HG03571 (cell line): ENCODE data around the gene SIGLEC15.

Experiments
- ATAC-seq: cut with Tn5 transposase; IDR thresholded peaks from one replicate; pipeline ENCODE4 v1.9.1; 2021; ENCODE audit not compliant: unreplicated experiment

SIGLEC15 gene

DNA sequence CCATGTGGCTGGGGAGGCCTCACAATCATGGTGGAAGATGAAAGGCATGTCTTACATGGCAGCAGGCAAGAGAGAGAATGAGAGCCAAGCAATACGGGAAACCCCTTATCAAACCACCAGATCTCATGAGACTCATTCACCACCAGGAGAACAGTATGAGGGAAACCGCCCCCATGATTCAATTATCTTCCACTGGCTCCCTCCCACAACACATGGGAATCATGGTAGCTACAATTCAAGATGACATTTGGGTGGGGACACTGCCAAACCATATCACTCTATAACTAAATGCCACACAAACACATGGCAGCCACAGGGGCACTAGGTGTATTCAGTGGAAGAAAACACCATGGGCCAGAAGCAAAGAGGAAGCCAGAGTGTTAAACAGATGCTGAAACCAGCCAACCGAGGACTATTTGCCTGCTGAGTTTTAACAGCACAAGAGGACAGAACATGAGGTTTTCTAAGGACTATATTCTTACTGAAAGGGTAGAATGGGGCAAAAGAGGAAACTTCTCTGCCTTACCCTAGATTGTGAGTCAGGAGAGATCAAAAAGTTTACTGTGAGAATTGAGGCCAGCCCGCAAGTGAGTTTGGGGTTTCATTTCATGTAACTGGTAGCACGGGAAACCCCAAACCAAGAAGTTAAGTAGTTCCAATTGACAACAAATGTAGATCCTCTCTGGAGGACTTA lies 49.2 kb downstream of the SIGLEC15 start:
- ATAC-seq: peak; percentile 92

DNA sequence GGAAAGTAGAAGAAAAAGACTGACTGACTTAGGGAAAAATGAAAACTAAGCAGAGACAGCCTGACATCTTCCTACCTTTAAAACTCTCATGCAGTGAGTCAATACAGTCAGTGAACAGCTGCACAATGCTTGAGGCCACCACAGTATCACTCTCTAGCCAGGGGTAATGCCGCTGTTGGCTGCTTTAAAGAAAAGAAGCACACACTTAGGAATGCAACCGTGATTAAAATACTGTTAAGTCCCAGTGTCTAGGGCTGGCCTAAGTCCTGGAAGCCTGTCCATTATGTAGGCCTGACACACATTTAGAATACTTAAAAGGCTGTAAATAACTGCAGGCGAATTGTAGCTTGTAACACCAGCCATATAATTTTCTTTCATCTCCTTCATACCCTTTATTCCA lies 50.7 kb downstream of the SIGLEC15 start:
- ATAC-seq: no peak

DNA sequence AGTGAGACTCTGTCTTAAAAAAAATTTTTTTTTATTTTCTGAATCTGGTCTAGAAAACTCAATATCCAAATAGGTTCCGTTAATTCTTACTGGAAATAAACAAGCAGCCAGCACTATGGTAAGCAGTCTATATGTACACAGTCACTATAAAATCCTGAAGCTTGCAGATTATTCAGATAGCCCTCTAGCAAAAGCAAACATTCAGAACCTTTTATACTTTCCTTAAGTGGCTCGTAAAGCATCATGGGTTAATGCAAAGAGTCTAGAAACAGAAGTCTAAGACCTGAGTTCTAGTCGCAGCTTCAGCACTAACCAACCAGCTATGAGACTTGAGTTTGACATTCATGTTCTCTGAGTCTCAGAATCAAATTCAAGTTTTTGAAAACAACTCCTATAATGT lies 51.9 kb downstream of the SIGLEC15 start:
- ATAC-seq: no peak

DNA sequence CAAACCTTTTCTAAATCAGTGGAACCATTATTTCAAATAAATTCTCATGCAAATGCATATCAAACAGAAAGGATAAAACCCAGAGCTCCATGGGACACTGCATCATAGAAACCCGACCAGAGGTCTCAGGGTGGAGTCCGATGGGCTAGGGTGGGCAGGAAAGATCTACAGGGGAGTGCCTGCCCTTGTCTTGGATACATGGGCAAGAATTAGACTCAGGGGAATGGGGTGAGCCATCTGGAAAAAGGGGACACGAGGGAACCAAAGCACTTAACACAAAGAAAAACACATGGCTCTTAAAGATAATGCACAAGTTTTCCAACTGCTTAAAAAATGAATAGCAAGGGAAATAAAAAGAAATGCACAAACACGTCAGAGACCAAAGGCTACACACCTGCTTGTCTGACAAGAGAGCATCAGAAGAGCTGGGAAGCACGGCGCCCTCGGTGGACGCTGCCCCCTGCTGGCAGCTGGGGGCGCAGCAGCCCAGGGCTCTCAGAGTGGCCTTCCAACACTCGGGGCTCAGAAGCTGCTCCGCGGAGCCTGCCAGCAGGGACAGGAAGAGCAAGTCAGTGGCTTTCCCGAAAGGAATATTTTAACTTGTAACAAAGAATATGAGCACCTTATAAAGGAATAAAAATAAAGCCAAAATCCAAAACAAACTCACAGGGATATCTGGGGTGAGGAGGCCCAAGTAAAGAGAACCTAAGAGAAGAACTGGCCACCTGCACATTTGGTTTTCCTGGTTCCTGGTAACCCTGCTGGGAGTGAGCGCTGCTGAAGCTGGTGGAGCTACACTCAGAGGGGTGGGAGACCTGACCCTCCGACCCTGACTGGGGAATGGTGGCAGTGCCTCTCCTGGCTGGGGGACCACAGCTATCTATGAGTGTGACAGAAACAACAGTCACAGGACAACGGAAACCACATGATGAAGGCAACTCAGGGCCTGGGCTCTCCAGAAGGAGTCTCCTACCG lies 54.5 kb downstream of the SIGLEC15 start:
- ATAC-seq: peak; percentile 77

DNA sequence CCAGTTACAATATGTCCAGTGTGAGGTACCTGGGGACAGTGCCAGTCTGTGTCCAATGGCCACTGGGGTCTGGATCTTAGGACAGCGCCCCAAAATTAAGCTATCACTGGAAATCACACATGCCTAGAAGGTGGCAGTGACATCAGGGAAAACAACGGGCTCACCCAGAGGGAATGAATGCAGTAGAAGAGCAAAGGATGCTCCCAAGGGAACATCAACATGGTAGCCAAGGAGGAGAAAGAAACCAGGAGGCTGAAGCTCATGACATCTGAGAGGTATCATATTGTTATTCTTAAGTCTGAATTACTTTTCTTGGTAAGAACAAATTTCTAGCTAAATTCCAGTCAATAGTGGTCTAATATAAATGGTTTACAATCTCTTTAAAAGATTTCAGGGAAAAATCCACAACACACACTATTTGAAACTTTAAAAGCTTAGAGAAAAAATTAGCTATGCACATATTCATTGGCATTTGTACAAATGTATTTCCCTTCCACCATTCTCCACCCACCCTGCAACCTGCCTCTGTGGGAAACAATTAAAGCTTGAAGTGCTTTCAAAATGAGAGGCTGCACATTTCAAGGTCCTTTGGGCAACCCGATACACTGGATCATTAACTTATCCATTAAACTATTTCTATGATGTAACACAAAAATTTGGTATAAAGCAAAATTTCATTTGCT lies 55.5 kb downstream of the SIGLEC15 start:
- ATAC-seq: no peak

DNA sequence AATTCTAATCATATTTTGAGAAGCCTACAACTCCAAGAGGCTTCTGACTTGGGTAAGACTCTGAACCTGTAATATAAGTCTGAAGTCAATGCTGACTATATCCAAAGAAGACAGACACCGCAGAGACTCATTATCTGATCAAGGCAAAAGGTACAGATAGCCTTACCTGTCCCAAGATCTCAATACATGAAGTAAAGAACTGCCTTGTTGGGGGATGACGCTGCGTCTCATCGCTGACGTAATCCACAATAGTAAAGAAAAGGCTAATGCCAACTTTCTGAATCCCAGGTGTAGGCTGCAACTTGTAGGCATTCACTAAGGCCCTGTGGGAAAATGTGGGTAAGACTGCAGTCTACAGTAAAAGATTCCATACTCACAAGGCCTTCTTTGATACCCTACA lies 62.1 kb downstream of the SIGLEC15 start:
- ATAC-seq: no peak

DNA sequence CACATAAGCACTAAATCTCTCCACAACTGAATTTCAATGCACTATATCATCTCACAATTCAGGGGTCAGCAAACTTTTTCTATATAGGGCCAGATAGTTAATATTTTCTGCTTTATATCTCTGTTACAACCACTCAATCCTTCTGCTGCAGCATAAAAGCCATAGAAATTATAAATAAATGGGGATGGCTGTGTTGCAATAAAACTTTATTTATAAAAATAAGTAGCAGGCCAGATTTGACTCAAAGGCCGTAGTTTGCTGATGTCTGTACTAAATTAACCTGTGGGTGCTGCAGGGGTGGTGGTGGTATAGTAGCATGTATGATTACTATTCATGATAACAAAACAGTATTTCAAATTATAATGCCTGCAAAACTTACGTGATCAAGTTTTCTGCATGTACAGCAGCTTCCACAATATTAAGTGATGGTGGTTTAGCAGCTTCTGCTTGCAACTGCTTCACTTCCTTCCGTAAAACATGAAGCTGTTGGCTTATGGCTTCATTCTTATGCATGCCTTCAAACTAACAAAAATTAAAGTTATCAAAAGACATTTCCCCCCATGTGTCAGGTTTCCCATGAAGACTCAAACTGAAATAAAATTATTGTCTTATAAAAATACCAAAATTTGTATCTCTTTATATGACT lies 64.1 kb downstream of the SIGLEC15 start:
- no peak for ATAC-seq

DNA sequence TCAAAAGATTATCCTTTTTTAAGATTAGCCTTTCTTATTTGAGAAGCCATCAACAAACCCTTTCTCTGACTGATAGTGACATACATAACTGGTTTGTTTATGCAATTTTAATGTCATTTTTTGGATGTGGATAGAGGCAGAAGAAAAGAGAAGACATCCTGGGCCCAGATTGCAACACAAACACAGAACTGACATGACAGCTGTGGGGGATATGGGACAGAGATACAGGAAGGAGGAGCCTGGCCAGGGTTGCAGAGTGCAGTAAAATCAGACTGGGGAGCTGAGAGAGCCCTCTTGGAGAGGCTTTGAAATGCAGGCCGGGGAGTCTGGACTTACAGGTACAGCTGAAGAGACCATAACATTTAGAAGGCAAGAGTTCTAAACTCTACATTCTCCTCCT lies 65.1 kb downstream of the SIGLEC15 start:
- ATAC-seq: no peak

DNA sequence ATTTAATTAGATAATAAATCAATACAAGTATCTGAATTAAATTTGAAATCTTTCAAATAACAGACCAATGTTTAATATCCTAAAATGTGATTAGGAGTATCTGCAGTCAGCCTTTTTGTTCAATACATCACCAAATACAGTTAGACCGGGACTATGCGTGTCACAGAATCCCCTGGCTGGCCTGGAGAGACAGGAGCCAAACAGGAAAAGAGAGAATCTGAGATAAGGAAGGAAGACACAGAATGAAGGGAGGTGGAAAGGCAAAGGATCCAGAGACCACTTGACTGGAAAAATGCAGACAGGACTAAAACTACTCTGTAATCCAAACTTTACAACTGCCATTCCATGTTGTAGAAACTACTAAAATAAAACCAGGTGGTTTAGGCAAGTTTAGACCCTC lies 66.3 kb downstream of the SIGLEC15 start:
- ATAC-seq: no peak
